Epithelial cell of proximal tubule (primary cell): Measurements from ENCODE around the gene CHEK1. TPM values are rescaled to one million over a fixed set of nuclear protein-coding genes. Genes with fewer than 3 reads are reported as not detected.

Experiments
- DNase-seq: peaks from one replicate; pipeline ENCODE4 v3.0.0-alpha.2; 2011; ENCODE audit warnings: low read depth
- H3K4me3 ChIP-seq: 2 replicates; pipeline ENCODE4 v1.5.1; 2011; ENCODE audit warnings: low read depth, mild to moderate bottlenecking, low read length
- CTCF ChIP-seq: conservative IDR thresholded peaks from 2 replicates; pipeline ENCODE4 v1.5.1; 2012; ENCODE audit warnings: low read depth, mild to moderate bottlenecking, low read length
- total RNA-seq: library from RNA; depleted of rRNA; stranded (reverse); fragments of >200 nt; gene quantifications from 2 replicates; pipeline ENCODE4 v1.2.3, GENCODE V29; 2015

Gene CHEK1
- total RNA-seq, 1 donor from 2014 or later = 43.2 TPM

- DNase-seq = no peak
- TF ChIP-seq CTCF = no peak
- H3K4me3 ChIP-seq = no peak overlapping the region
Measured at GRCh38 chr11:125720781-125721180, 95.8 kb downstream of the CHEK1 start.

GRCh38 chr11:125724125-125724524 lies 99.2 kb downstream of the CHEK1 start:
- peak; percentile 43 for TF ChIP-seq CTCF
- no peak for DNase-seq
- no peak overlapping the region for H3K4me3 ChIP-seq

Other genes with a start within 250 kb of the CHEK1 start
- gene FEZ1, start 128.9 kb upstream of the CHEK1 start, total RNA-seq = 20.5 and 25.7 TPM in 2 replicates
- gene EI24, start 55.7 kb upstream of the CHEK1 start, total RNA-seq = 140 and 169 TPM in 2 replicates
- gene STT3A, start 32.3 kb upstream of the CHEK1 start, total RNA-seq = 170 and 190 TPM in 2 replicates
- not detected in 2 replicates for gene ACRV1, start 55.7 kb downstream of the CHEK1 start, total RNA-seq
- not detected in 2 replicates for gene PATE1, start 121.1 kb downstream of the CHEK1 start, total RNA-seq
- 0.07 TPM in 1 of 2 replicates, not detected in the other for gene PATE2, start 153.7 kb downstream of the CHEK1 start, total RNA-seq
- not detected in 2 replicates for gene PATE3, start 163.0 kb downstream of the CHEK1 start, total RNA-seq
- not detected in 2 replicates for gene PATE4, start 208.2 kb downstream of the CHEK1 start, total RNA-seq